Activated gamma-delta T cell treated with anti-CD3 and anti-CD28 coated beads, Interleukin-2, amount 50 U/mL, for 16 hours (primary cell): ENCODE results near the gene KCNQ1.

ENCODE experiments used
- DNase-seq: peaks from one replicate; pipeline ENCODE4 v3.0.0-alpha.2; 2020; ENCODE audit warnings: low read depth

Gene KCNQ1

GRCh38 chr11:2444821-2445745, at the start of gene KCNQ1:
TSS of gene KCNQ1 (plus strand) at chr11:2445008. CDS start at chr11:2445099, 91 bp downstream.
- DNase-seq: no peak

GRCh38 chr11:2395211-2395730, 49.5 kb upstream of the KCNQ1 start:
- DNase-seq: no peak

DNA sequence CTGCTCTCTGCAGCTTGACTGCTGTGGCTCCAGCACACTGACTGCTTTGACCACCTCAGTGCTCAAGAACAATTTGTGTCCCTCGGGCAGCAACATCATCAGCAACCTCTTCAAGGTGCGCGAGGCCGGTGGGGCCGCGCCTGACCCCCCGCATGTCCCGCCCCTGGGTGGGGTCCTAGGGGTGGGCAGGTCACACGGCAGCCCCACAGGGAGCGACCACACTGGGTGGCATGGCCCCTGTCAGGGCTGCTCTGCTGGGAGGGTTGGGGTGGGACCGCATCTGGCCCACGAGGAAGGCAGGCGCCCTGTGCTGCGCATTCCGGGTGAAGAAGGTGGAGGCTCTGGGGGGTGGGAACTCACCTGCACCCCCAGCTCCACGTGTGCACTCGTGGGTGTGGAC, 49.0 kb upstream of the KCNQ1 start:
- no peak for DNase-seq

GRCh38 chr11:2396471-2396870, 48.3 kb upstream of the KCNQ1 start:
- no peak for DNase-seq

DNA sequence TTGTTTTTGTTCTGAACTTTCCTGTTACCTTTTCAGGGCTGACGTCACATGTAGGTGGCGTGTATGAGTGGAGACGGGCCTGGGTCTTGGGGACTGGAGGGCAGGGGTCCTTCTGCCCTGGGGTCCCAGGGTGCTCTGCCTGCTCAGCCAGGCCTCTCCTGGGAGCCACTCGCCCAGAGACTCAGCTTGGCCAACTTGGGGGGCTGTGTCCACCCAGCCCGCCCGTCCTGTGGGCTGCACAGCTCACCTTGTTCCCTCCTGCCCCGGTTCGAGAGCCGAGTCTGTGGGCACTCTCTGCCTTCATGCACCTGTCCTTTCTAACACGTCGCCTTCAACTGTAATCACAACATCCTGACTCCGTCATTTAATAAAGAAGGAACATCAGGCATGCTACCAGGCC, 47.8 kb upstream of the KCNQ1 start:
- no peak for DNase-seq

- DNase-seq: no peak
Observed at GRCh38 chr11:2398664-2399355, 46.0 kb upstream of the KCNQ1 start.

GRCh38 chr11:2399488-2400068, 45.2 kb upstream of the KCNQ1 start:
- DNase-seq: no peak

DNA sequence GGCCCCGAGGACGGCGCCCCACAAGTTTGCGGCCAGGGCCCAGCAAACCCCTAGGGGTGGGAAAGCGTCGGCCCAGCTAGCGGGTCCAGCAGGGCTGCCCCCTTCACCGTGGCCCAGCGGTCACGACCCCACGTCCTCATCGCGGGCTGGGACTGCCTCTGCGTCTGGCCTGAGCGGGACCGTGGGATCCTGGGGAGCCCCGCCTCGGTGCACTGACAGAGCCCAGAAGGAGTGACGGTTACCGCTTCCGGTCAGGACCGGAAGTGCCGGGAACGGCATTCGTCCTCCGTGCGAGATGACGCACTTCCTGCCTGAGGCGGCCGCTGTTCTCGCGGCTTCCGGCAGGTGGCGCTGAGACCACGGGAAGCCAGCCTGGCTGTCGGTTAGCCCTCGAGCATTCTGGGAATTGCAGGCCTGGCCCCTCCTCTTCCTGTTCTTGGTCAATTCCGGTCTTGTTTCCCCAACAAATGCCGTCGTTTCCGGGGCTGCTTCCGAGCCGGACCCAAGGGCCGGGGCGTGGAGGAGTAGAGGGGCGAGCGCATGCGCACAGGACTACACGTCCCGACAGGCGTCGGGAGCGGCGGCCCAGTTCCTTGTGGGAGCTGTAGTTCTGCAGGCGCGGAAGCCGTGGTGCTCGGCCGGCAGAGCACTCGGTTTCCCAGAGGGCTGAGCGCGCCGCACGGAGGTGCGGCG, 44.6 kb upstream of the KCNQ1 start, which contains the start of gene TSSC4:
Gene TSSC4, plus strand, starts transcription at position 682 of the 693 bp plus-strand sequence. CDS start 1,884 bp downstream, outside the sequence.
- peak; percentile 99 for DNase-seq

DNA sequence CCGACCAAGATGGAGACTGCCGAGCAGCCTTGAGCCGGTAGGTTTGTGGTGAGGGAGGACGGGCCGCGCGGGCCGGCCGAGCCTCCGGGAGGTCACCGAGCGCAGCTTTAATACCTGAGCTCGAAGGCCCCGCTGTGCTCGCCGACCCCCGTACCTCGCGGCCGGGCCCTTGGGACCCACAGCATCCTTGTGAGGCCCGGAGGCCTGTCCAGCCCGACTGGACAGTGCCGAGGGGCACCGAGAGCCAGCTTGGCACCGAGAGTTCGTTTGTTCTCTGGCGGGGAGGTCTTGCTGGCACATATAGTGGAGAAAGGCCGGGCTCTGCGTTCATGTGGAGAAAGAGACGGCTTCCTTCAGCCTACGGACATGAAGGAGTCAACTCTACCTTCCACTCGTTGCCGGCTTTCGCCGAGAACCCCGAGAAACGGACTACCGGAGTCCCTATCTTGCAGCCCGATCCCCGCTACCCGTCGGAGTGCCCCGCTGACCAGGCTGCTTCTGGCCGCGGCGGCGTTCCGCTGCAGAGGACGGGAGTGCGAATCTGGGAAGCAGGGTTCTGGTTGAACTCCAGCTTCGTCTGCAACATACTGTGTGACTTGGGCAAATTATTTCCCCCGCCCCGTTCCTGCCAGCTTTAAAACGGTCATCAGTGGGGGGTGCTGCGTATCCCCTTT, 43.9 kb upstream of the KCNQ1 start:
- DNase-seq: no peak

DNA sequence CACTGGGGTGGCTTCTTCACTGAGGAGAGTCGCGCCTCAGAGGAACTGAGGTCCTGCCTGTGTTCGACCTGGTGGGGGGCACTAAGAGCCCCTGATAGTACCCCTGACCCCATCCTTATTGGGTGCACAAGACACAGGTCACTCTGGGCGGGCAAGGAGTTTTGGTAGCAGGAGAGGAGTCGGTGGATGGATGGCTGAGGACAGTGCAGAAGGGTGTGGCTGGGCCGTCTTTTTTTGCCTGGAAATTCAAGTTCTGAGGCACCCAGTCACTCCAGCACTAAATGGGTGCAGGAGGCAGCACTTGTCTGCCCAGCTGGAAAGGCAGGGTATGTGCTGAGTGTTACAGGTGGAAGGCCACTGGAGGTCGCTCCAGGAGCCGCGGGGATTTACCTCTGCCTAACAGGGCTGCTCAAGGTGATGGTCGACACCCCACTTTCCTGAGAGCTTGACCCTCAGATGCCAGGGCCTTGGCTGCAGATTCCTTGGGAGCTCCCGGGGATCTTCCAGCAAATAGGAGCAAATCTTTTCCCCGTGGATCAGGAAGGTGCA, 43.3 kb upstream of the KCNQ1 start:
- no peak for DNase-seq

DNA sequence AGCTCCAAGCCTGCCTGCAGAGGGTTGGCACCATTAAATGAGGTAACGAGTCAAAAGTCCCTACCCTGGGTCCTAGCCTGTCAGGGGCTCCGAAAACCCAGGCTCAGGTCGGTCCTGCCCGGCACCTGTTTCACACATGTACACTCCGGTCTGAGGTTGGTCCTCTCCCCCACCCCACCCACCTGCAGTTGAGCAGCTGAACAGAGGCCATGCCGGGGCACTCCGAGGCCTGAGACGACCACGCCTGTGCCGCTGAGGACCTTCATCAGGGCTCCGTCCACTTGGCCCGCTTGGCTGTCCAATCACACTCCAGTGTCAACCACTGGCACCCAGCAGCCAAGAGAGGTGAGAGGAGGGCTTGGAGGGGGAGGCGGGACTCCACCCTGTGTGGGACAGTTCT, 42.7 kb upstream of the KCNQ1 start:
- no peak for DNase-seq

GRCh38 chr11:2402890-2403645, 41.7 kb upstream of the KCNQ1 start:
- no peak for DNase-seq

DNA sequence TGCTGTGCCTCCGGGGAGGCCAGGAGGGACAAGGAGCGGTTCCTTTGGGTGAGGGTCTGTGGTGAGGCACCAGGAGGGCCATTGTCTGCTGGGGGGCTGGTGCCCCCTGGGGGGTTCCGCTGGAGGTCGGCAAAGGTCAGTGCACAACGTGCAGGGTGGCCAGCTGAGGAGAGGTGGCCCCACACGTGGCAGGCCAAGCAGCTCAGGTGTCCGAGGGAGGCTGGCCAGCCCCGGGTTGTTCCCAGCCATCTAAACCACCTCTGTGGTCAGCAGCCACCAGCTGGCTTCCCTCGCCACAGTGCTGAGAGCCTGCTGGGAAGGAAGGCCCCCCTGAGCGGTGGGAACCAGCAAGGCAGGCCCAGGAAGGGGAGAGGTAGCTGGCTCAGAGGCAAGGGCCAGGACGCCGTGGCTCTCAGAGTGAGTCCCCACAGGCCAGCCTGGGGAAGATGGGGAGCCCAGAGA, 40.0 kb upstream of the KCNQ1 start:
- DNase-seq: no peak

DNA sequence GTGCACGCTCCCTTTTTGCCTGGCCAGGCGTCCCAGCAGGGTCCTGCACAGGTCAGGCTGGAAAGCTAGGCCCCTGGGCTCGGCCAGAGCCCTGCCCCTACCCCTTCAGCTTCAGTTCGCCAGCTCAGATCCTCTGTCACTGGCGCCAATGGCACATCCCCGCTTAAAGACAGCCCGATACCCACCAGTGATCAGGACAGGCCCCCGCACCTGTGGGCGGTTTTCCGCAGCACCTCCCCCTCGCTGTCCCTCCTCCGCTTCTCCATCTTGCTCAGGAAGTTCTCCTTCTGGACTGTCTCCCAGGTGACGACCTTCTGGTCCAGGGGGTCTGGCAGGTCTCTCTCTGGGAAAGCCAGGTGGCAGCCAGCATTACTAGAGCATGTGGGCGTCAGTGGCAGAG, 38.4 kb upstream of the KCNQ1 start:
- no peak for DNase-seq

DNA sequence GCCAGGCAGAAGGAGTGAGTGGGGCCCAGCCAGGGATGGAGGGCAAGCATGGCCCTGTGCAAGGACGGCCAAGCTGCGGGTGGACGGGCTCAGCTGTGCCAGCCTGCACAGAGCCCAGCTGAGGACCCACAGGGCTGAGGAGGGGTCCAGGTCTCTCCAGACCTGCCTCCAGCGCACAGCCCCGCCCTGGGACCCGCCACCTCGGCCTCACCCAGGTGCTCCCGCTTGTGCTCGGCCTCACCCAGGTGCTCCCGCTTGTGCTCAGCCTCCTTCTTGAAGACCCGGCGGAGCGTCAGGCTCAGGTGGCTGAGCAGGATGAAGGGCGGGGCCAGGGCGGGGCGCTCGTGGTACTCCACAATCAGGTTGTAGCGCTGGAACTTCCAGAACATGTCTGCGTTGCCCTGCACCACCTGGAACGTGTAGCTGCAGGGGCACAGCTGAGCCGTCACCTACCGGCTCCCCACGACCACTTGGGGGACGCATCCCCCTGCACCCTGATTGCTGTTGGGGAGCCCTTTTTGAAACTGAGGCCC, 37.9 kb upstream of the KCNQ1 start:
- no peak for DNase-seq

DNA sequence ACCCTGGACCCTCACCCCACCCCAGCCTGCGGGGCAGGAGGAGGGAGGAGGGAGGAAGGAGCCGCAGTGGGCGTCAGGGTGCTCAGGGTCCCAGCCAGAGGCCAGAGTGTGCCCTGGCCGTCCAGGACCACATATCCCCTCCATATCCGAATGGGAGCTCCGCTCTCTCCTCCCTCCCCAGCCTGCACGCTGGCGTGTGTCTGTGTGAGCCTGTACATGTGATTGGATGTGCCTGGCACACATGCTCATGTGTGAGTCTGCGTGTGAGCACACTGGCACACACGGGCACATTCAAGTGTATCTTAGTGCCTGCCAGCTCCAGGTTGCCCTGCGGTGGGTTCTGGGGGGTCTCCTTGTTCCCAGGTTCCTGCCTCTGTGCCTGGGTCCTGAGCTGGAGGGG, 36.1 kb upstream of the KCNQ1 start:
- DNase-seq: no peak

DNA sequence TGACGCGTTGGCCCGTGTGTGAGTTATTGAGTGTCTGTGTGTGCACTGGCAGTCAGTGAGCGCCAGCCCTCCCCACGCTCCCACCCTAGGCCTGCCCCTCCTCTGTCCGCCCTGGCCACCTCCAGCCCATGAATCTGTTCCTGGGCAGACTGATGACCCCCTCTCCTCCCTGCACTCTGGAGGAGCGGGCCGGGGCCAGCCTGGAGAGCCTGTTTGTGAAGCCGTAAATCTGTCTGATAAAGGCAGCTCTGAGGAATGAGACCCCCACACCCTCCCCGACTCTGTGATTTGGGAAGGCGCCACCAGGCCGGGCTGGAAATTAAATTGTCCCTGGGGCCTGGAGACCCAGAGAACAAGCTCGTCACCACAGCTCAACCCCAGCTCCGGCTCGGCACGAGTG, 35.7 kb upstream of the KCNQ1 start:
- no peak for DNase-seq

DNA sequence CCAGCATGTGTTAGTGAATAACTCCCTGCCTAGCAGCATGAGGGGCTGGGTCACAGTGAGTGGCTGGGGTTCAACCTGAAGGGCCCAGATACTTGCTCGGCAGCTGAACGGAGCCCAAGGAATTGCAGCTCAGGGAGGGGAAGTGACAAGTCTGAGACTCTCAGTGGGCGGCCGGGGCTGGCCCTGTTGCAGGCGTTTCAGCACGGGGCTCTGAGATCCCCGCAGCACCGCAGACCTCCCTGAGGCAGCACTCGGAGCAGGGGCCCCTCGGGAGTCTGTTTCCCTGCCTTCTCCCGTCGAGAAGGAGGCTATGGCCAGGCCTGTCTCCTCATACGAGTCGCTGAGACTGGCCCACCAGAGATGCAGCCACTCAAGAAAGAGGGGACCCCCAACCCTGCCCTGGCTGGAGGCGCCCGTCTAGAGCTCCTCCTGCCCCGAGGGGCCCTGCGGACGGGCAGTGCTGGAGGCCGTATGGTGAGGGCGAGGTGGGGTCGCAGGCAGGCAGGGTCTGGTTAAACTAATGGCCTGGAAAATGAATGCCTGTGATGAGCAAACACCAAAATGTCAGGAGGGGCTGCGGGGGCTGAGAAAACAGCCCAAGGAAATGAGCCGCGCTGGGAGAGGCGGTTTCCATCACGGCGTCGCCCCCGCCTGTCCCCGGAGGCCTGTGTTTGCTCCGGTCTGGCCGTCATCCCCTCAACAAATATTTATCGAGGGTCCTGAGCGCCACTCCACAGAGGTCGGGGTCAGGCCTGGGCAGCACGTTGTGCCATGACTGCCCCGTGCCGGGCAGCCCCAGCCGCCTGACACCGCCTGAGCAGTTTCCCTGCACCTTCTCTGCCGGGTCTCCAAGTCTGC, 35.0 kb upstream of the KCNQ1 start:
- no peak for DNase-seq

- no peak for DNase-seq
Observed at GRCh38 chr11:2410616-2411015, 34.2 kb upstream of the KCNQ1 start.
